Measurements from ENCODE around the gene INTS6.

- TF ChIP-seq CTCF (IDR thresholded peaks at IDR 0.05) (no peak), POLR2A (IDR thresholded peaks at IDR 0.05) (no peak)
Measured at GRCh38 chr13:51440381-51440780, 12.5 kb downstream of the INTS6 start.

Data from right lobe of liver (tissue), 4 donors.